Measurements from ENCODE around the gene FNDC7. TPM values are rescaled to one million over a fixed set of nuclear protein-coding genes. Genes with fewer than 3 reads are reported as not detected.

Gene FNDC7
- total RNA-seq, 2 experiments from 2014 or later: not detected

DNA sequence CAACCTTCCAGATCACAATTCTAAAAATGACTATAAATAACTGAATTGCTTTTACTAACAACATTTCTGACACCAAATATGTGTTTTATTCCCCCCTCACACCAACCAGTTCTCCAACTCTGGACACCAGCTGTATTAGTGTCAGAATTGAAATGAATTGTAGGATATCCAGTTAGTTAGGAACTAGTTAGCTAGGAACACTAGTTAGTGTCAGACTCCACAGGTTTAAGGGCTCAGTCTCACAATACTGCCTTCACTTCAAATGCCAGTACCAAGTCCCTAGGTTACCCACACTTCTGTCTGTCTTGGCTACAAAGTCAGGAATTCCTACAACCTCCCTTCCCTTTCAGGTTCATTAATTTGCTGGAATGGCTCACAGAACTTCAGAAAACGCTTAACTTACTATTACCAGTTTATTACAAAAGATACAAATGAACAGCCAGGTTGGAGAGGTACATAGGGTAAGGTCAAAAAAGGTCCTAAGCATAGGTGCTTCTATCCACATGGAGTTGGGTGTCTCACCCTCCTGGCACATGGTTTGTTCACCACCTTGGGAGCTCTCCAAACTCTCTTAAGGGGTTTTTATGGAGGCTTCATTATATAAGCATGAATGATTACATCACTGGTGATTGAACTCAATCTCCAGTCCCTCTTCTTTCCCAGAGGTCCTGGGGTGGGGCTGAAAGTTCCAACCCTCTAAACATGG lies 37.9 kb downstream of the FNDC7 start:
- H3K79me2 ChIP-seq (ENCODE audit: insufficient read depth, low read depth, low read length): peaks cover 14% of the 10 kb centered on the region
- peaks cover 42% of the 10 kb centered on the region for H3K36me3 ChIP-seq (ENCODE audit: insufficient read depth, low read length)
- no peak for DNase-seq (ENCODE audit: low spot score)
- ChIA-PET CTCF (ENCODE audit: unreplicated experiment) (no interaction called here), POLR2A (no interaction called here)
- H3K4me3 ChIP-seq (ENCODE audit: low read depth, low read length, poor library complexity, severe bottlenecking): no peak overlapping the region
- no peak overlapping the region for H3K4me2 ChIP-seq (ENCODE audit: low read length)
- intact Hi-C loops (cut with micrococcal nuclease; ENCODE audit: unreplicated experiment): no loop called here
- H4K20me1 ChIP-seq (ENCODE audit: insufficient read depth, low read length): no peaks in the 10 kb centered on the region
- H3K4me1 ChIP-seq (ENCODE audit: insufficient read depth, low read length, poor library complexity, severe bottlenecking): peaks cover 3% of the 10 kb centered on the region
- no peaks in the 10 kb centered on the region for H3K9me3 ChIP-seq (ENCODE audit: low read length)
- TF ChIP-seq, protein P1, sequence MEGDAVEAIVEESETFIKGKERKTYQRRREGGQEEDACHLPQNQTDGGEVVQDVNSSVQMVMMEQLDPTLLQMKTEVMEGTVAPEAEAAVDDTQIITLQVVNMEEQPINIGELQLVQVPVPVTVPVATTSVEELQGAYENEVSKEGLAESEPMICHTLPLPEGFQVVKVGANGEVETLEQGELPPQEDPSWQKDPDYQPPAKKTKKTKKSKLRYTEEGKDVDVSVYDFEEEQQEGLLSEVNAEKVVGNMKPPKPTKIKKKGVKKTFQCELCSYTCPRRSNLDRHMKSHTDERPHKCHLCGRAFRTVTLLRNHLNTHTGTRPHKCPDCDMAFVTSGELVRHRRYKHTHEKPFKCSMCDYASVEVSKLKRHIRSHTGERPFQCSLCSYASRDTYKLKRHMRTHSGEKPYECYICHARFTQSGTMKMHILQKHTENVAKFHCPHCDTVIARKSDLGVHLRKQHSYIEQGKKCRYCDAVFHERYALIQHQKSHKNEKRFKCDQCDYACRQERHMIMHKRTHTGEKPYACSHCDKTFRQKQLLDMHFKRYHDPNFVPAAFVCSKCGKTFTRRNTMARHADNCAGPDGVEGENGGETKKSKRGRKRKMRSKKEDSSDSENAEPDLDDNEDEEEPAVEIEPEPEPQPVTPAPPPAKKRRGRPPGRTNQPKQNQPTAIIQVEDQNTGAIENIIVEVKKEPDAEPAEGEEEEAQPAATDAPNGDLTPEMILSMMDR (conservative IDR thresholded peaks at IDR 0.05; ENCODE audit: low read length): no peak
- TF ChIP-seq EZH2phosphoT487 (IDR thresholded peaks at IDR 0.05; ENCODE audit: borderline replicate concordance, low read depth, low read length): no peak
- H2AFZ ChIP-seq (ENCODE audit: low read length): no peak overlapping the region
- no peaks in the 10 kb centered on the region for H3K9me2 ChIP-seq (ENCODE audit: insufficient read depth, low read length)
- no TSS peak for BruUV-seq (replicated peaks)
- no peak overlapping the region for H3K27ac ChIP-seq (ENCODE audit: low read depth, low read length, poor library complexity, severe bottlenecking)

DNA sequence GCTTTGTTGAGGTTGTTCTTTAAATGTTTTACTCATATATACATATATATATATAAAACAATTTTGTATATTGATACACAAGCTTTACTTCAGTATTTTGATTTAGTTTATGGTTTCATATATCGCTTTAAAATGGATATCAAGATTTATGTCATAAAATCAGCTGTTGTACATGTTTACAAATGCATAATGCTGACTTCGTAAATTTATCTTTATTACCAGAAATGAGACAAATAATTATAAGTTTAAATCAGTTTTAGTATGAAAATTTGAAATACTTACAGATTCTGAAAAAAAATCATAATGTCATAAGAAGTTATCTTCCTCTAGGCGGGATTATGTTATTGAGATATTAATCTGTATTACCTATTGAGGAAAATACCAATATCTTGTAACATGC lies 40.7 kb downstream of the FNDC7 start:
- Histone ChIP-seq H3K9me3 (ENCODE audit: low read length) (no peaks in the 10 kb centered on the region), H3K9me2 (ENCODE audit: insufficient read depth, low read length) (no peaks in the 10 kb centered on the region), H4K20me1 (ENCODE audit: insufficient read depth, low read length) (no peaks in the 10 kb centered on the region), H3K79me2 (ENCODE audit: insufficient read depth, low read depth, low read length) (peaks cover under 1% of the 10 kb centered on the region; the same call in 1 of the 2 replicates), H3K27ac (ENCODE audit: low read depth, low read length, poor library complexity, severe bottlenecking) (no peak overlapping the region), H3K36me3 (ENCODE audit: insufficient read depth, low read length) (peaks cover 54% of the 10 kb centered on the region), H3K4me2 (ENCODE audit: low read length) (no peak overlapping the region), H3K4me3 (ENCODE audit: low read depth, low read length, poor library complexity, severe bottlenecking) (no peak overlapping the region), H3K4me1 (ENCODE audit: insufficient read depth, low read length, poor library complexity, severe bottlenecking) (no peaks in the 10 kb centered on the region), H2AFZ (ENCODE audit: low read length) (no peak overlapping the region)
- POLR2A ChIA-PET: interaction anchor here (0.9 to 1.3 kb wide), 7 partner anchors 10 to 924 kb away, joined by 3 to 7 read pairs (median 4); no protein-coding TSS in a partner anchor
- CTCF ChIA-PET (ENCODE audit: unreplicated experiment): no interaction called here
- no TSS peak for BruUV-seq (replicated peaks)
- intact Hi-C loops (cut with micrococcal nuclease; ENCODE audit: unreplicated experiment): no loop called here
- DNase-seq (ENCODE audit: low spot score): no peak
- TF ChIP-seq EZH2phosphoT487 (IDR thresholded peaks at IDR 0.05; ENCODE audit: borderline replicate concordance, low read depth, low read length): no peak
- TF ChIP-seq, protein P1 (conservative IDR thresholded peaks at IDR 0.05; ENCODE audit: low read length): no peak

DNA sequence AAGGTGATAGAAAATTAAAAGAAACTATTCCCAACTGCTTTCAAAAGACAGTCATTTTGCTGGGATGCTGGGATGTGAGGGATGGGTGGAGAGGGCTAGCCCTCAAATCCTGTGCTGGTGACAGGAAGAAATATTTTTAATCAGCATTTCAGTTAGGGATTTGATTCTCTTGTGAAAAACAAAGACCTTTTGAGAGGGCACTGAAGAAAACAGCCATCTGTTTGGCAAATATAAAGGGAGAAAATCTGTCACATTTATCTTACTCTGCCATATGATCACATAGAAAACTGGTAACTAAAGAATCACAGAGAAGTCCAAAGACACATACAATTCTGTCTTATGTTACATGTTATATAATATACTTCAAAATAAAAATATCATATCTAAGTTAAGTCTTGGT lies 46.1 kb downstream of the FNDC7 start:
- BruUV-seq (replicated peaks): no TSS peak
- no peak overlapping the region for H3K4me2 ChIP-seq (ENCODE audit: low read length)
- peaks cover 68% of the 10 kb centered on the region for H3K36me3 ChIP-seq (ENCODE audit: insufficient read depth, low read length)

More for the DNA sequence above, 46.1 kb downstream of the FNDC7 start:
- CTCF ChIA-PET (ENCODE audit: unreplicated experiment): no interaction called here
- Histone ChIP-seq H3K4me3 (ENCODE audit: low read depth, low read length, poor library complexity, severe bottlenecking) (no peak overlapping the region), H3K79me2 (ENCODE audit: insufficient read depth, low read depth, low read length) (no peaks in the 10 kb centered on the region), H3K9me3 (ENCODE audit: low read length) (no peaks in the 10 kb centered on the region), H4K20me1 (ENCODE audit: insufficient read depth, low read length) (no peaks in the 10 kb centered on the region), H3K27ac (ENCODE audit: low read depth, low read length, poor library complexity, severe bottlenecking) (no peak overlapping the region), H3K9me2 (ENCODE audit: insufficient read depth, low read length) (no peaks in the 10 kb centered on the region), H3K4me1 (ENCODE audit: insufficient read depth, low read length, poor library complexity, severe bottlenecking) (no peaks in the 10 kb centered on the region), H2AFZ (ENCODE audit: low read length) (no peak overlapping the region)
- TF ChIP-seq, protein P1 (conservative IDR thresholded peaks at IDR 0.05; ENCODE audit: low read length): no peak
- TF ChIP-seq EZH2phosphoT487 (IDR thresholded peaks at IDR 0.05; ENCODE audit: borderline replicate concordance, low read depth, low read length): no peak
- POLR2A ChIA-PET: no interaction called here
- no peak for DNase-seq (ENCODE audit: low spot score)
- intact Hi-C loops (cut with micrococcal nuclease; ENCODE audit: unreplicated experiment): no loop called here
